ENCODE measurements around the gene INAFM2.

DNA sequence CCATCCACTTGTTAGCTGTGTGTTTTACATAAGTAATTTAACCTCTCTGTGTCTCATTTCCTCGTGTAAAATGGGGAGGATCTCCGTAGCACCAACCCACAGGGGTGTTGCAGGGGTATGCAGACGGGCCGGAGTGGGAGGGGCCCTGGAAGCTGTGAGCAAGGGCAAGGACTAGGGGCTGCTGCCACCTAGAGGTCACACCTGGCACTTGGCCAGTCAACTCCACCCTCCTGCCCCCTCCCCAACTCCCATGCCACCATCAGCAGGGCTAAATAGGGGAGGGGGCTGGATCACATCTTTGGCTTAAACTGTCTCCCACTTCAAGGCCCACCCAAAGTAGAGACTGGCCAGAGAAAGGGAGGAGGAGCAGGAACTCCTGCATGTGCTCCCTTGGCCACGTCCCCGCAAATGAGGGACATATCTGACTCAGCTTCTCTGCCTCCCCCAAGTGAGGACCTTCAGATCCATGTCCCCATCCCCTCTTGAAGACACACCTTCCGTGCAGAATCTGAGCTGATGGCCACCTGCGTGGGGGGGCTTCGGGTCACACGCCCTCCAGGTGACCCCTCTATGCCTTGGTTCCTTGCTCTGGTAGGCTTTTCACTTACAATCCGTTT is 14.7 kb downstream of the INAFM2 start:
- no peak for TF ChIP-seq EZH2 (IDR thresholded peaks at IDR 0.05; ENCODE audit: low read length, missing control alignments)
- TF ChIP-seq, protein P1, sequence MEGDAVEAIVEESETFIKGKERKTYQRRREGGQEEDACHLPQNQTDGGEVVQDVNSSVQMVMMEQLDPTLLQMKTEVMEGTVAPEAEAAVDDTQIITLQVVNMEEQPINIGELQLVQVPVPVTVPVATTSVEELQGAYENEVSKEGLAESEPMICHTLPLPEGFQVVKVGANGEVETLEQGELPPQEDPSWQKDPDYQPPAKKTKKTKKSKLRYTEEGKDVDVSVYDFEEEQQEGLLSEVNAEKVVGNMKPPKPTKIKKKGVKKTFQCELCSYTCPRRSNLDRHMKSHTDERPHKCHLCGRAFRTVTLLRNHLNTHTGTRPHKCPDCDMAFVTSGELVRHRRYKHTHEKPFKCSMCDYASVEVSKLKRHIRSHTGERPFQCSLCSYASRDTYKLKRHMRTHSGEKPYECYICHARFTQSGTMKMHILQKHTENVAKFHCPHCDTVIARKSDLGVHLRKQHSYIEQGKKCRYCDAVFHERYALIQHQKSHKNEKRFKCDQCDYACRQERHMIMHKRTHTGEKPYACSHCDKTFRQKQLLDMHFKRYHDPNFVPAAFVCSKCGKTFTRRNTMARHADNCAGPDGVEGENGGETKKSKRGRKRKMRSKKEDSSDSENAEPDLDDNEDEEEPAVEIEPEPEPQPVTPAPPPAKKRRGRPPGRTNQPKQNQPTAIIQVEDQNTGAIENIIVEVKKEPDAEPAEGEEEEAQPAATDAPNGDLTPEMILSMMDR (conservative IDR thresholded peaks at IDR 0.05 in 1 of 2, IDR thresholded peaks at IDR 0.05 in 1 of 2; ENCODE audit: low read depth in 1 of 2, low read length in 2 of 2), result peak; percentile 43 to 64
